Muscle layer of duodenum (tissue), 2 donors: Measurements from ENCODE around the gene PRDM16.
"Not testable (repeated sequence)": the region's sequence is repeated elsewhere in the genome, so short reads cannot be mapped to it uniquely, and the experiment has no call there.

Experiments used
- H3K27ac ChIP-seq: one replicate; pipeline ENCODE4 v1.7.0; 2013; ENCODE audit warnings: mild to moderate bottlenecking, low read length
- H3K27me3 ChIP-seq: one replicate; pipeline ENCODE4 v1.7.0; 2013; ENCODE audit warnings: low read depth, mild to moderate bottlenecking, control low read depth, low read length
- H3K36me3 ChIP-seq, 2 donors: one replicate each; pipeline ENCODE4 v1.7.0; 2013; ENCODE audit warnings: low read length in 2 of 2, control low read depth in 1 of 2, mild to moderate bottlenecking in 1 of 2; ENCODE audit not compliant: insufficient read depth in 2 of 2, control insufficient read depth in 1 of 2
- H3K4me1 ChIP-seq, 2 donors: one replicate each; pipeline ENCODE4 v1.7.0; 2013; ENCODE audit warnings: low read length in 2 of 2, mild to moderate bottlenecking in 2 of 2, control low read depth in 1 of 2, moderate library complexity in 1 of 2; ENCODE audit not compliant: insufficient read depth in 2 of 2, control insufficient read depth in 1 of 2
- H3K4me3 ChIP-seq, 2 donors: one replicate each; pipeline ENCODE4 v1.7.0; 2013; ENCODE audit warnings: low read length in 2 of 2, low read depth in 1 of 2, mild to moderate bottlenecking in 1 of 2
- H3K9me3 ChIP-seq, 2 donors: one replicate each; pipeline ENCODE4 v1.7.0; 2013; ENCODE audit warnings: low read length in 2 of 2, control low read depth in 1 of 2, mild to moderate bottlenecking in 1 of 2; ENCODE audit not compliant: control insufficient read depth in 1 of 2
- donor health status: healthy.

PRDM16 gene

GRCh38 chr1:3080053-3080955 is 11.3 kb downstream of the PRDM16 start:
- no peak overlapping the region for H3K4me3 ChIP-seq
- H3K9me3 ChIP-seq = no peaks in the 10 kb centered on the region
- H3K27ac ChIP-seq = no peak overlapping the region
- H3K36me3 ChIP-seq = no peaks in the 10 kb centered on the region
- no peaks in the 10 kb centered on the region for H3K4me1 ChIP-seq
- H3K27me3 ChIP-seq = no peaks in the 10 kb centered on the region

GRCh38 chr1:3081171-3081683 is 12.2 kb downstream of the PRDM16 start:
- Histone ChIP-seq H3K36me3 (no peaks in the 10 kb centered on the region), H3K27me3 (no peaks in the 10 kb centered on the region), H3K9me3 (no peaks in the 10 kb centered on the region), H3K27ac (no peak overlapping the region), H3K4me3 (no peak overlapping the region), H3K4me1 (no peaks in the 10 kb centered on the region)

GRCh38 chr1:3082051-3082450 is 13.0 kb downstream of the PRDM16 start:
- no peaks in the 10 kb centered on the region for H3K4me1 ChIP-seq
- H3K27me3 ChIP-seq = no peaks in the 10 kb centered on the region
- no peak overlapping the region for H3K4me3 ChIP-seq
- H3K36me3 ChIP-seq = no peaks in the 10 kb centered on the region
- H3K9me3 ChIP-seq = no peaks in the 10 kb centered on the region
- H3K27ac ChIP-seq = no peak overlapping the region

GRCh38 chr1:3082571-3083516 is 13.8 kb downstream of the PRDM16 start:
- no peaks in the 10 kb centered on the region for H3K36me3 ChIP-seq
- no peak overlapping the region for H3K4me3 ChIP-seq
- H3K27ac ChIP-seq = no peak overlapping the region
- H3K27me3 ChIP-seq = no peaks in the 10 kb centered on the region
- no peaks in the 10 kb centered on the region for H3K4me1 ChIP-seq
- H3K9me3 ChIP-seq = no peaks in the 10 kb centered on the region

GRCh38 chr1:3084154-3084553 is 15.2 kb downstream of the PRDM16 start:
- Histone ChIP-seq H3K4me1 (no peaks in the 10 kb centered on the region), H3K27ac (no peak overlapping the region), H3K36me3 (no peaks in the 10 kb centered on the region), H3K4me3 (no peak overlapping the region), H3K9me3 (no peaks in the 10 kb centered on the region), H3K27me3 (no peaks in the 10 kb centered on the region)

- H3K36me3 ChIP-seq = no peaks in the 10 kb centered on the region
- no peak overlapping the region for H3K27ac ChIP-seq
- no peaks in the 10 kb centered on the region for H3K4me1 ChIP-seq
- no peaks in the 10 kb centered on the region for H3K9me3 ChIP-seq
- no peaks in the 10 kb centered on the region for H3K27me3 ChIP-seq
- no peak overlapping the region for H3K4me3 ChIP-seq
These were observed 15.7 kb downstream of the PRDM16 start for GRCh38 chr1:3084726-3085125.

- H3K9me3 ChIP-seq = no peaks in the 10 kb centered on the region
- no peaks in the 10 kb centered on the region for H3K4me1 ChIP-seq
- H3K4me3 ChIP-seq = no peak overlapping the region
- no peaks in the 10 kb centered on the region for H3K27me3 ChIP-seq
- H3K27ac ChIP-seq = no peak overlapping the region
- no peaks in the 10 kb centered on the region for H3K36me3 ChIP-seq
These were observed 16.7 kb downstream of the PRDM16 start for GRCh38 chr1:3085721-3086120.

GRCh38 chr1:3086272-3086974 is 17.4 kb downstream of the PRDM16 start:
- Histone ChIP-seq H3K4me1 (no peaks in the 10 kb centered on the region), H3K9me3 (no peaks in the 10 kb centered on the region), H3K36me3 (no peaks in the 10 kb centered on the region), H3K27ac (no peak overlapping the region), H3K4me3 (no peak overlapping the region), H3K27me3 (no peaks in the 10 kb centered on the region)

- no peak overlapping the region for H3K4me3 ChIP-seq
- no peaks in the 10 kb centered on the region for H3K36me3 ChIP-seq
- H3K9me3 ChIP-seq = no peaks in the 10 kb centered on the region
- H3K4me1 ChIP-seq = no peaks in the 10 kb centered on the region
- no peaks in the 10 kb centered on the region for H3K27me3 ChIP-seq
- H3K27ac ChIP-seq = no peak overlapping the region
These were observed 18.0 kb downstream of the PRDM16 start for GRCh38 chr1:3087049-3087448.

- H3K4me3 ChIP-seq, H3K27me3 ChIP-seq, H3K9me3 ChIP-seq, H3K27ac ChIP-seq, H3K4me1 ChIP-seq, H3K36me3 ChIP-seq: not testable (repeated sequence)
These were observed 19.1 kb downstream of the PRDM16 start for GRCh38 chr1:3087946-3088668.
